K562 (cell line): ENCODE results near the gene PDLIM7. TPM values are rescaled to one million over a fixed set of nuclear protein-coding genes. Genes with fewer than 3 reads are reported as not detected.

Experiments used
- ATAC-seq: fragments of 200-7000 bp; cut with Tn5 transposase; 3 replicates; pipeline ENCODE4 v1.9.1; 2020; ENCODE audit warnings: moderate library complexity
- BruUV-seq: library from RNA; stranded (reverse); fragments of 400-500 nt; replicated peaks from 2 replicates; lab custom pipeline; 2021; lab: Mats Ljungman, UMichigan
- CTCF ChIA-PET: fragments of 300-600 bp; formaldehyde crosslinking; extraction: SDS; loops from one replicate; lab custom pipeline; 2021; ENCODE audit warnings: low intra/inter-chr PET ratio; lab: Yijun Ruan, JAX
- POLR2A ChIA-PET: fragments of 300-600, 350-650 bp; sonication (Branson Sonifier 250); formaldehyde crosslinking; extraction: SDS; loops from one replicate; lab custom pipeline; 2021; ENCODE audit warnings: antibody characterized with exemption, inconsistent platforms; lab: Yijun Ruan, JAX
- DNase-seq, 4 experiments: peaks; one replicate each; pipeline versions ENCODE4 v3.0.0 to v3.0.0-alpha.2; 2011 to 2018; ENCODE audit warnings: low spot score in 3 of 4, mixed read lengths in 3 of 4; ENCODE audit errors: extremely low read depth in 1 of 4
- FAIRE-seq: peaks from 2 replicates; lab custom pipeline; 2011; peaks lifted over from hg19 to GRCh38; lab: Jason Lieb, UNC
- H2AFZ ChIP-seq: 2 replicates; pipeline ENCODE4 v1.6.0; 2011; ENCODE audit warnings: low read depth, low read length, control low read depth, inconsistent platforms
- H3K27ac ChIP-seq: fragments of 200-600 bp; 3 replicates; pipeline ENCODE4 v1.8.0; 2011; ENCODE audit warnings: low read depth, mild to moderate bottlenecking, control low read depth, inconsistent platforms, low read length, moderate library complexity, mixed read lengths; ENCODE audit errors: extremely low read depth
- H3K27me3 ChIP-seq, 2 experiments: fragments of 300-600 bp in 1 of 2; 2 replicates in 1 of 2; 3 replicates in 1 of 2; pipeline versions ENCODE4 v1.6.0 to v1.8.0; 2011; ENCODE audit warnings: inconsistent platforms in 2 of 2, low read length in 2 of 2, mild to moderate bottlenecking in 1 of 2, mixed read lengths in 1 of 2, moderate library complexity in 1 of 2; ENCODE audit not compliant: control insufficient read depth in 2 of 2, insufficient read depth in 2 of 2
- H3K36me3 ChIP-seq: fragments of 300-600 bp; 3 replicates; pipeline ENCODE4 v1.8.0; 2011; ENCODE audit warnings: mild to moderate bottlenecking, low read length, inconsistent platforms; ENCODE audit not compliant: control insufficient read depth, insufficient read depth
- H3K4me1 ChIP-seq, 2 experiments: fragments of 200-600 bp in 1 of 2; replicated peaks in 1 of 2; 2 replicates in 1 of 2; 3 replicates in 1 of 2; pipeline versions ENCODE4 v1.5.1 to v1.8.0; 2011; ENCODE audit warnings: inconsistent platforms in 2 of 2, low read length in 2 of 2, mild to moderate bottlenecking in 1 of 2, mixed read lengths in 1 of 2, moderate library complexity in 1 of 2; ENCODE audit not compliant: control insufficient read depth in 2 of 2, insufficient read depth in 2 of 2
- H3K4me2 ChIP-seq: 2 replicates; pipeline ENCODE4 v1.6.1; 2011; ENCODE audit warnings: low read length, control low read depth, inconsistent platforms, mixed read lengths; ENCODE audit not compliant: insufficient read depth
- H3K4me3 ChIP-seq: fragments of 200-600 bp; sonication (generic), shearing (Covaris generic); 2 replicates; pipeline ENCODE4 v1.5.1; 2016; ENCODE audit warnings: control low read depth, inconsistent platforms
- H3K79me2 ChIP-seq: fragments of 200-600 bp; 3 replicates; pipeline ENCODE4 v1.8.0; 2011; ENCODE audit warnings: low read length, inconsistent platforms; ENCODE audit not compliant: control insufficient read depth, insufficient read depth
- H3K9ac ChIP-seq, 2 experiments: 2 replicates each; pipeline versions ENCODE4 v1.6.0 to v1.6.1; 2011; ENCODE audit warnings: low read depth in 2 of 2, low read length in 2 of 2, control low read depth in 1 of 2, inconsistent platforms in 1 of 2, mild to moderate bottlenecking in 1 of 2, mixed read lengths in 1 of 2; ENCODE audit not compliant: insufficient read depth in 1 of 2
- H3K9me1 ChIP-seq: one replicate; pipeline ENCODE4 v1.6.0; 2011; ENCODE audit warnings: inconsistent platforms, mild to moderate bottlenecking, low read length, moderate library complexity; ENCODE audit not compliant: control insufficient read depth, insufficient read depth
- H3K9me3 ChIP-seq: replicated peaks from 2 replicates; pipeline ENCODE4 v1.5.1; 2011; ENCODE audit warnings: low read depth, low read length, inconsistent platforms; ENCODE audit not compliant: control insufficient read depth, insufficient read depth
- H4K20me1 ChIP-seq: replicated peaks from 2 replicates; pipeline ENCODE4 v1.6.1; 2011; ENCODE audit warnings: low read length, inconsistent platforms, mixed read lengths; ENCODE audit not compliant: control insufficient read depth, insufficient read depth
- BCOR ChIP-seq: fragments of 450-650 bp; IDR thresholded peaks from 2 replicates; pipeline ENCODE4 v1.6.1; 2016
- CBFA2T2 ChIP-seq: fragments of 450-650 bp; conservative IDR thresholded peaks from 2 replicates; pipeline ENCODE4 v1.6.1; 2017; ENCODE audit warnings: mild to moderate bottlenecking
- FOXA3 ChIP-seq, 2 experiments: fragments of 450-650 bp in 1 of 2; sonication (generic) in 1 of 2; formaldehyde crosslinking; IDR thresholded peaks in 1 of 2; conservative IDR thresholded peaks in 1 of 2; 2 replicates each; pipeline versions ENCODE4 v1.4.0 to v1.8.0; 2020 to 2022; ENCODE audit warnings: mild to moderate bottlenecking in 2 of 2, missing genetic modification reagents in 1 of 2
- KDM1A ChIP-seq, 2 experiments: fragments of 450-650 bp; IDR thresholded peaks; 2 replicates each; pipeline ENCODE4 v1.6.1; 2016; ENCODE audit warnings: mild to moderate bottlenecking in 2 of 2
- MAFG ChIP-seq: fragments of 450-650 bp; conservative IDR thresholded peaks from 2 replicates; pipeline ENCODE4 v1.6.1; 2016; ENCODE audit warnings: missing genetic modification characterization, missing compliant biosample characterization
- RFX5 ChIP-seq: IDR thresholded peaks from 2 replicates; pipeline ENCODE4 v1.6.1; 2011; ENCODE audit warnings: low read depth, mild to moderate bottlenecking, improper control_type of control experiment, low read length
- SMARCA5 ChIP-seq: fragments of 450-650 bp; IDR thresholded peaks from 2 replicates; pipeline ENCODE4 v1.6.1; 2016
- ZNF316 ChIP-seq: fragments of 450-650 bp; IDR thresholded peaks from 2 replicates; pipeline ENCODE4 v1.6.1; 2016
- WGBS: fragments of 100-300 bp; shearing (Covaris generic); methylation state at CpG from one replicate; pipeline ENCODE4 v1.1.6; 2016; ENCODE audit warnings: low coverage, mixed read lengths; ENCODE audit not compliant: insufficient coverage; ENCODE audit errors: missing lambda C conversion rate; 5-methylcytosine and 5-hydroxymethylcytosine counted together
- in situ Hi-C: fragments of 300-500 bp; cut with MboI; formaldehyde crosslinking; loops from 4 replicates; pipeline ENCODE4 v1.15.0; 2018; ENCODE audit warnings: inconsistent platforms, mixed read lengths
- intact Hi-C: fragments of 100-400 bp; cut with micrococcal nuclease; formaldehyde crosslinking; loops from 2 replicates; pipeline ENCODE4 v1.14.2; 2022
- polyA plus RNA-seq, 8 experiments: library from polyadenylated mRNA; depleted of rRNA in 4 of 8; stranded (reverse) in 5 of 8; unstranded in 3 of 8; fragments of >200 nt; fragmentation: Nextera tagmentation in 2 of 8; fragmentation: Illumina TruSeq in 1 of 8; extraction: Ambion mirVana in 2 of 8; extraction: Trizol in 1 of 8; gene quantifications; 2 replicates each; pipeline versions ENCODE4 v1.2.1 to v1.2.3, GENCODE V29; 2011 to 2014; ENCODE audit warnings: inconsistent platforms in 1 of 8, missing spikeins in 1 of 8
- total RNA-seq, 7 experiments: library from RNA; depleted of rRNA in 6 of 7; stranded (reverse); fragments of >200 nt in 6 of 7; fragmentation: Illumina TruSeq in 2 of 7; extraction: Trizol in 2 of 7; gene quantifications; 2 replicates each; pipeline versions ENCODE4 v1.2.1 to v1.2.3, GENCODE V29; 2011 to 2021; ENCODE audit warnings: low replicate concordance in 1 of 7

PDLIM7 gene
- total and polyA plus RNA-seq, 9 of the 15 experiments (the other 6 are each of a cell fraction or from before 2014, with no cell fraction given) = 2.1 to 124 (median 32.6) TPM

- H3K4me2 ChIP-seq = no peak overlapping the region
- H3K79me2 ChIP-seq = peaks cover 36% of the 10 kb centered on the region
- ChIA-PET POLR2A (interaction anchor here (1.1 kb wide), 1 partner anchor 27 kb away, joined by 3 read pairs; no protein-coding TSS in a partner anchor), CTCF (no interaction called here)
- H3K36me3 ChIP-seq = peaks cover 66% of the 10 kb centered on the region
- in situ Hi-C loops = no loop called here
- FAIRE-seq = no peak
- H4K20me1 ChIP-seq = no peaks in the 10 kb centered on the region; the same call in 1 of the 2 replicates
- peaks cover 9 to 42% of the 10 kb centered on the region in 2 experiments; a peak in 4 of 5 replicates for H3K4me1 ChIP-seq
- intact Hi-C loops = no loop called here
- no peak overlapping the region for H3K4me3 ChIP-seq
- TF ChIP-seq RFX5 (no peak), BCOR (peak; percentile 73), MAFG (tag) (peak; percentile 31; the same call in 1 of the 2 replicates), ZNF316 (peak; percentile 42; the same call in 1 of the 2 replicates), CBFA2T2 (no peak), SMARCA5 (0 out of 2 replicates have a peak, but pooled peaks have one; percentile 34), KDM1A (IDR thresholded peaks at IDR 0.05) (peak; percentile 35 to 44; a peak in 2 of 4 replicates), FOXA3 (CRISPR knock-in tag; conservative IDR thresholded peaks at IDR 0.05 in 1 of 2, IDR thresholded peaks at IDR 0.05 in 1 of 2) (no peak)
- ATAC-seq = no peak
- H3K27ac ChIP-seq = no peak overlapping the region
- no peaks in the 10 kb centered on the region for H3K9me3 ChIP-seq
- no peak overlapping the region for H2AFZ ChIP-seq
- 83% methylated on average over 13 of the region's 13 CpGs for WGBS
- H3K27me3 ChIP-seq = no peaks in the 10 kb centered on the region
- BruUV-seq = no TSS peak
- H3K9ac ChIP-seq = peak overlapping the region in 1 of 2 experiments; percentile 57; a peak in 2 of 4 replicates
- no peak for DNase-seq
- no peaks in the 10 kb centered on the region for H3K9me1 ChIP-seq
These were observed 22.2 kb upstream of the PDLIM7 start for GRCh38 chr5:177519463-177520235.
